Measurements from ENCODE around the gene TFIP11.

Gene TFIP11

GRCh38 chr22:26512149-26512793 is at the start of gene TFIP11:
TSS of gene TFIP11 (minus strand) at chr22:26512473. CDS start at chr22:26510272, 2,201 bp downstream.
- peak; percentile 70 to 87 for DNase-seq

- DNase-seq = no peak
Observed at GRCh38 chr22:26561756-26562417, 49.6 kb upstream of the TFIP11 start.

GRCh38 chr22:26559961-26560575 is 47.8 kb upstream of the TFIP11 start:
- no peak for DNase-seq

- no peak for DNase-seq
Observed at GRCh38 chr22:26558248-26558895, 46.1 kb upstream of the TFIP11 start.

GRCh38 chr22:26556904-26557303 is 44.6 kb upstream of the TFIP11 start:
- DNase-seq = no peak

- DNase-seq = no peak
Observed at GRCh38 chr22:26555478-26555877, 43.2 kb upstream of the TFIP11 start.

GRCh38 chr22:26554956-26555355 is 42.7 kb upstream of the TFIP11 start:
- no peak for DNase-seq

GRCh38 chr22:26553056-26553752 is 40.9 kb upstream of the TFIP11 start:
- DNase-seq = peak in 1 of 2 donors; percentile 18

- DNase-seq = no peak
Observed at GRCh38 chr22:26552466-26552865, 40.2 kb upstream of the TFIP11 start.

- DNase-seq = no peak
Observed at GRCh38 chr22:26551568-26551967, 39.3 kb upstream of the TFIP11 start.

GRCh38 chr22:26550498-26551033 is 38.3 kb upstream of the TFIP11 start:
- no peak for DNase-seq

GRCh38 chr22:26549902-26550497 is 37.7 kb upstream of the TFIP11 start:
- DNase-seq = no peak

GRCh38 chr22:26548984-26549383 is 36.7 kb upstream of the TFIP11 start:
- no peak for DNase-seq

- no peak for DNase-seq
Observed at GRCh38 chr22:26548303-26548702, 36.0 kb upstream of the TFIP11 start.

GRCh38 chr22:26547837-26548236 is 35.6 kb upstream of the TFIP11 start:
- DNase-seq = no peak

- DNase-seq = no peak
Observed at GRCh38 chr22:26547426-26547825, 35.2 kb upstream of the TFIP11 start.

GRCh38 chr22:26546282-26546681 is 34.0 kb upstream of the TFIP11 start:
- DNase-seq = no peak

- DNase-seq = no peak
Observed at GRCh38 chr22:26545827-26546226, 33.6 kb upstream of the TFIP11 start.

- no peak for DNase-seq
Observed at GRCh38 chr22:26545385-26545784, 33.1 kb upstream of the TFIP11 start.

- no peak for DNase-seq
Observed at GRCh38 chr22:26544489-26544888, 32.2 kb upstream of the TFIP11 start.

- peak; percentile 12 to 57 for DNase-seq
Observed at GRCh38 chr22:26542831-26543230, 30.6 kb upstream of the TFIP11 start.

GRCh38 chr22:26541167-26541819 is 29.0 kb upstream of the TFIP11 start:
- no peak for DNase-seq

Measured in bone marrow (tissue), 2 donors.